GM12873 (cell line): ENCODE data around the gene DDR1.

ENCODE experiments used
- TF ChIP-seq, protein P1 (sequence below): IDR thresholded peaks from 2 replicates; pipeline ENCODE4 v1.5.1; 2012; ENCODE audit warnings: low read depth, mild to moderate bottlenecking, moderate library complexity, low read length, control low read depth; ENCODE audit not compliant: insufficient read depth; ENCODE audit errors: missing control alignments

Gene DDR1

GRCh38 chr6:30891450-30891723, 7.1 kb downstream of the DDR1 start:
- TF ChIP-seq, protein P1, sequence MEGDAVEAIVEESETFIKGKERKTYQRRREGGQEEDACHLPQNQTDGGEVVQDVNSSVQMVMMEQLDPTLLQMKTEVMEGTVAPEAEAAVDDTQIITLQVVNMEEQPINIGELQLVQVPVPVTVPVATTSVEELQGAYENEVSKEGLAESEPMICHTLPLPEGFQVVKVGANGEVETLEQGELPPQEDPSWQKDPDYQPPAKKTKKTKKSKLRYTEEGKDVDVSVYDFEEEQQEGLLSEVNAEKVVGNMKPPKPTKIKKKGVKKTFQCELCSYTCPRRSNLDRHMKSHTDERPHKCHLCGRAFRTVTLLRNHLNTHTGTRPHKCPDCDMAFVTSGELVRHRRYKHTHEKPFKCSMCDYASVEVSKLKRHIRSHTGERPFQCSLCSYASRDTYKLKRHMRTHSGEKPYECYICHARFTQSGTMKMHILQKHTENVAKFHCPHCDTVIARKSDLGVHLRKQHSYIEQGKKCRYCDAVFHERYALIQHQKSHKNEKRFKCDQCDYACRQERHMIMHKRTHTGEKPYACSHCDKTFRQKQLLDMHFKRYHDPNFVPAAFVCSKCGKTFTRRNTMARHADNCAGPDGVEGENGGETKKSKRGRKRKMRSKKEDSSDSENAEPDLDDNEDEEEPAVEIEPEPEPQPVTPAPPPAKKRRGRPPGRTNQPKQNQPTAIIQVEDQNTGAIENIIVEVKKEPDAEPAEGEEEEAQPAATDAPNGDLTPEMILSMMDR: no peak

DNA sequence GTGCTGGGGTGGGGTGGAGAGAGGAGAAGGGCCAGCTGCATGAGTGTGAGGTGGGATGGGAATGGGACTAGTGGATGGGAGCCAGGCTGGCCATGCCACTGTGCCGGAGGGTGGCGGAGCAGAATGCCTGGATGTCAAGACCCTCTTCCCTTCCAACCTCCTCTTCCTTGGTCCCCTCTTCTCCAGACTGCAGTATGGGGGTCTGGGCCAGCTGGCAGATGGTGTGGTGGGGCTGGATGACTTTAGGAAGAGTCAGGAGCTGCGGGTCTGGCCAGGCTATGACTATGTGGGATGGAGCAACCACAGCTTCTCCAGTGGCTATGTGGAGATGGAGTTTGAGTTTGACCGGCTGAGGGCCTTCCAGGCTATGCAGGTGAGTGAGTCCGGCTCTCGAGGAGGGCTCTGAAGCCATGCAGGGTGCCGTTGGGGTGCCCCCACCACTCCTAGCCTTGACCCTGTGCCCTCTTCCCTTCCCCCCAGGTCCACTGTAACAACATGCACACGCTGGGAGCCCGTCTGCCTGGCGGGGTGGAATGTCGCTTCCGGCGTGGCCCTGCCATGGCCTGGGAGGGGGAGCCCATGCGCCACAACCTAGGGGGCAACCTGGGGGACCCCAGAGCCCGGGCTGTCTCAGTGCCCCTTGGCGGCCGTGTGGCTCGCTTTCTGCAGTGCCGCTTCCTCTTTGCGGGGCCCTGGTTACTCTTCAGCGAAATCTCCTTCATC, 7.7 kb downstream of the DDR1 start:
- TF ChIP-seq, protein P1: no peak

- TF ChIP-seq, protein P1: peak; percentile 34
Measured at GRCh38 chr6:30893001-30893591, 8.8 kb downstream of the DDR1 start.

DNA sequence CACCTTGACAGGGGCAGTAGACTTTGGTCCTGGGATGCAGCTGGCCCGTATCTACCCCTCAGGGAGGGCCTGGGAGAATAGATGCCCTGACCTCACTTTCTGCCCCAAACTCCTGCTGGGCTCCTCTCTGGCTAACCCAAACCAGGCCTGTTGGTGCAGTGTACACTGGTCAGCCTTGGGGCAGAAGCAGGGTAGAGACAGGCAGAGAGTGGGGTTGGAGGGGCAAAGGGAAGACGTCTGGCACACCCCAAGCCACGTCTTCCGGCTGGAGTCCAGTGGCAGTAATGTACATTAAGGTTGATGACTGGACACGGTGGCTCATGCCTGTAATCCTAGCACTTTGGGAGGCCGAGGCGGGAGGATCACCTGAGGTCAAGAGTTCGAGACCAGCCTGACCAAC, 9.3 kb downstream of the DDR1 start:
- TF ChIP-seq, protein P1: no peak

DNA sequence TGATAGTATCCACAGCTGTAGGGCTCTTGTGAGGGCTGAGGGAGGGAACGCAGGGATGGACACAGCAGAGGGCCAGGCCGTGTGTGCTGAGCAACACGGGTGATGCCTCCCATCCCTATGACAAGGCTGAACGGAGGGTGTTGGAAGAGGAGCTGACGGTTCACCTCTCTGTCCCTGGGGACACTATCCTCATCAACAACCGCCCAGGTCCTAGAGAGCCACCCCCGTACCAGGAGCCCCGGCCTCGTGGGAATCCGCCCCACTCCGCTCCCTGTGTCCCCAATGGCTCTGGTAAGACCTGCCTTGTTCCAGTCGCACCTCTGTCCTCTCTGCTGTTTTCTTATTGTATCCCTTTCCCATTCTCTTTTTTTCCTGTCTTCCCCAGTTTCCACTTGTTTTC, 10.1 kb downstream of the DDR1 start:
- TF ChIP-seq, protein P1: no peak

DNA sequence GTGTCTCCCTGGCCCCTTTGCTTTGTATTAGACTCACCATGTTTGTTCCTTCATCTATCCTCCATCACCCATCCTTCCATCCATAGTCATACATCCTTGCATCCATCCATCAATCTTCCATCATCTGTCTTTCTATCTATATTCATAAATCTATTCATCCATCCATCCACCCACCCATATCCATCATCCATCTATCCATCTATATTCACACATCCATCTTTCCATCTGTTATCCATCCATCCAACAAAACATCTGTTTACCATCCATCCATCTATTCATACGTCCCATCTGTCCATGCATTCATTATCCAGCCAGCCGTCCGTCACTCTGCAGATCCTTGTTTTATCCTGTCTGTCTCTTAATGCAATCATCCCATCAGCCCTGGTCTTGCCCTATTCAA, 10.6 kb downstream of the DDR1 start:
- TF ChIP-seq, protein P1: no peak

- TF ChIP-seq, protein P1: no peak
Measured at GRCh38 chr6:30895343-30895742, 11.0 kb downstream of the DDR1 start.

DNA sequence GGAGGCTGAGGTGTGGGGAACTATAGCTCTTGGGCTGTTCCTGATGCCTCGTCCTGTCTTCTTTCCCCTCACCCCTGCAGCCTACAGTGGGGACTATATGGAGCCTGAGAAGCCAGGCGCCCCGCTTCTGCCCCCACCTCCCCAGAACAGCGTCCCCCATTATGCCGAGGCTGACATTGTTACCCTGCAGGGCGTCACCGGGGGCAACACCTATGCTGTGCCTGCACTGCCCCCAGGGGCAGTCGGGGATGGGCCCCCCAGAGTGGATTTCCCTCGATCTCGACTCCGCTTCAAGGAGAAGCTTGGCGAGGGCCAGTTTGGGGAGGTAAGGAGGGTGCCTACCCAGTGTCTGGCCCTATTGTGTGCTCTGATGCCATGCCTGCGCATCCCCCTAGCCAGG, 12.2 kb downstream of the DDR1 start:
- TF ChIP-seq, protein P1: no peak
